Vagina (tissue), 2 donors: ENCODE data around the gene MDFIC.

Experiments
- CTCF ChIP-seq, 3 experiments: fragments of 450-650 bp in 2 of 3; fragments of 200-600 bp in 1 of 3; sonication (generic) in 1 of 3; IDR thresholded peaks; one replicate each; pipeline ENCODE4 v1.5.1; 2017 to 2019; ENCODE audit warnings: antibody characterized with exemption in 3 of 3, mild to moderate bottlenecking in 2 of 3, moderate library complexity in 2 of 3
- POLR2AphosphoS5 ChIP-seq, 2 donors: sonication (generic); formaldehyde crosslinking; IDR thresholded peaks; one replicate each; pipeline ENCODE4 v1.9.0; 2017; ENCODE audit warnings: antibody characterized with exemption in 2 of 2, mild to moderate bottlenecking in 2 of 2, low read depth in 1 of 2; ENCODE audit not compliant: insufficient read depth in 1 of 2

- no peak for TF ChIP-seq CTCF (IDR thresholded peaks at IDR 0.05)
- TF ChIP-seq POLR2AphosphoS5 (IDR thresholded peaks at IDR 0.05; ENCODE audit: insufficient read depth in 1 of 2, low read depth in 1 of 2): no peak
These were observed 54.8 kb downstream of the MDFIC start for GRCh38 chr7:114976666-114977065.
